ENCODE results near the gene RASA4B. TPM values are rescaled to one million over a fixed set of nuclear protein-coding genes. Genes with fewer than 3 reads are reported as not detected.
"Not testable (repeated sequence)": the region's sequence is repeated elsewhere in the genome, so short reads cannot be mapped to it uniquely, and the experiment has no call there.

Gene RASA4B
- 2.9 and 3.4 TPM in 2 replicates for polyA plus RNA-seq (2013)

DNA sequence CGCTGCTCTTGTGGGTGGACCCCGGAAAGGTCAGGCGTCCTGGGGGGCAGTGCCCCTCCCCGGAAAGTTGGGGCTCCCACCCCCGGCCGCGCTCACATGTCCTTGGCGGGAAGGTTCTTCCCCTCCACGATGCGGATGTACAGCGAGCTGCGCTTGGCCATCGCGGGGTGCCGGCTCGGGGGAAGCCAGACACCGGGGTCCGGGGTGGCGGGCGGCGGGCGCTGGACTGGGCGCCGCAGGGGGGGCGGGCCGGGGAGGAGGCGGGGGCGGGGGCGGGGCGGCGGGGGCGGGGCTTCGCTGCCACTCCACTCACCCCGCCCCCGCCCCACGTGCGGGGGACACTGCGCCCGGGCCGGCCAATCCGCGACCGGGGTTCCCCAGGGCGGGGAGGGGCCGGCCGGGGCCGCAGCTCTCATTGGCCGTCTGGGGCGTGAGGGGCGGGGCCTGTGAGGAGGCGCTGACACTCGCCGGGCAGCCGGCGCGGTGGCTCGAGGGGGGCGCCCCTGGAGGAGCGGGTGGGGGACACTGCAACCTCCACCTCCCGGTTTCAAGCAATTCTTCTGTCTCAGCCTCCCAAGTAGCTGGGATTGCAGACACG lies at the start of gene RASA4B:
Gene RASA4B (minus strand): TSS at position 228 of the 598 bp plus-strand sequence. CDS start 67 bp downstream, at position 161.
- not testable (repeated sequence) for H3K27me3 ChIP-seq (ENCODE audit: insufficient read depth, low read length); H3K79me1 ChIP-seq (ENCODE audit: low read length); H4K12ac ChIP-seq (ENCODE audit: low read depth, low read length); H2AFZ ChIP-seq (ENCODE audit: insufficient read depth, low read length, poor library complexity); H3K14ac ChIP-seq (ENCODE audit: low read length); H3K4me2 ChIP-seq (ENCODE audit: low read length); H4K8ac ChIP-seq (ENCODE audit: low read depth, low read length); H3K4me1 ChIP-seq (ENCODE audit: control insufficient read depth in 1 of 2, insufficient read depth in 2 of 2, low read length in 2 of 2); H2BK12ac ChIP-seq (ENCODE audit: low read length); H3K27ac ChIP-seq (ENCODE audit: low read depth, low read length); H2BK5ac ChIP-seq (ENCODE audit: low read depth, low read length, poor library complexity); H4K91ac ChIP-seq (ENCODE audit: low read depth, low read length); H3K4me3 ChIP-seq (ENCODE audit: low read depth, low read length); H3K4ac ChIP-seq (ENCODE audit: low read depth, low read length); H3K79me2 ChIP-seq (ENCODE audit: control insufficient read depth, insufficient read depth, low read length, poor library complexity); H3K9ac ChIP-seq (ENCODE audit: low read length); H3K18ac ChIP-seq (ENCODE audit: low read length); H2BK120ac ChIP-seq (ENCODE audit: insufficient read depth, low read length, poor library complexity); H2AK5ac ChIP-seq (ENCODE audit: low read length); H3K36me3 ChIP-seq (ENCODE audit: control insufficient read depth in 1 of 2, insufficient read depth in 2 of 2, low read length in 2 of 2); H3K23ac ChIP-seq (ENCODE audit: low read length); H3K9me3 ChIP-seq (ENCODE audit: insufficient read depth, low read depth, low read length)
- DNase-seq = peak in 1 of 2 donors; percentile 0
- no CpG with 5 or more reads among the region's 61 CpGs for WGBS (ENCODE audit: extremely low coverage, insufficient coverage, insufficient read length)

DNA sequence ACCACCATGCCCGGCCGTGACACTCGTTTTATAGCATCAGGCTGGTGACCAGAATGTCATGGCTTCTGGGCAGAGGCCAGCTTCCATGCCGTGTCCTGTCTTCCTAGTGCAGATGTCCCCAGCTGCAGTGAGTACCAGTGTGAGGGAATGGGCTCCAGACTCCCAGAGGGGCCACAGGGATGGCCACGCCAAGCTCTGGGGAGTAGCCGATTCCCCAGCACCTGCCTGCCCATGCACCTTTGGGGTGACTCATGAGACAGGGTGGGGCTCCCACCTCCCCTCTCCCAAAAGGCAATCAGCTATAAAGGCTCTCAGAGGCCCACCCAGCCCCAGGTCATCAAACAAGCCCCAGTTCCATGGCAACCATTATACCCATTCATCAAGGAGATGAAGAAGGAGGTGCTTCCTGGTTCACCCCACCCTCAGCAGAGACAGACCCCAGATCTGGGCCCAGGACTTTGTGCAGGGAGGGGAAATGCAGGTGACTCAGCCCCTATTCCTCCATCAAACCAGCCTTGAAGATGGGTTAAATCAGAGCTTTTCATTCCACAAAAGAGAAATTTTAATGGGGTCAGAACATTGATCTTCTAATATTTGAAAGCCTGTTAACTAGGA lies 33.3 kb upstream of the RASA4B start, which contains the start of gene SPDYE2:
Gene SPDYE2 (plus strand): TSS at position 419 of the 615 bp plus-strand sequence. CDS start 2,030 bp downstream, outside the sequence.
- not testable (repeated sequence) for H3K9me3 ChIP-seq (ENCODE audit: insufficient read depth, low read depth, low read length); H3K36me3 ChIP-seq (ENCODE audit: control insufficient read depth in 1 of 2, insufficient read depth in 2 of 2, low read length in 2 of 2); H3K79me2 ChIP-seq (ENCODE audit: control insufficient read depth, insufficient read depth, low read length, poor library complexity); H4K91ac ChIP-seq (ENCODE audit: low read depth, low read length); H3K23ac ChIP-seq (ENCODE audit: low read length); H4K12ac ChIP-seq (ENCODE audit: low read depth, low read length); H3K18ac ChIP-seq (ENCODE audit: low read length); H3K9ac ChIP-seq (ENCODE audit: low read length); H2BK120ac ChIP-seq (ENCODE audit: insufficient read depth, low read length, poor library complexity); H3K4me1 ChIP-seq (ENCODE audit: control insufficient read depth in 1 of 2, insufficient read depth in 2 of 2, low read length in 2 of 2); H3K14ac ChIP-seq (ENCODE audit: low read length); H2AFZ ChIP-seq (ENCODE audit: insufficient read depth, low read length, poor library complexity); H3K4me2 ChIP-seq (ENCODE audit: low read length); DNase-seq; H3K4ac ChIP-seq (ENCODE audit: low read depth, low read length); H3K79me1 ChIP-seq (ENCODE audit: low read length); H3K27me3 ChIP-seq (ENCODE audit: insufficient read depth, low read length); H2BK5ac ChIP-seq (ENCODE audit: low read depth, low read length, poor library complexity); H2BK12ac ChIP-seq (ENCODE audit: low read length); H3K27ac ChIP-seq (ENCODE audit: low read depth, low read length); H3K4me3 ChIP-seq (ENCODE audit: low read depth, low read length); H4K8ac ChIP-seq (ENCODE audit: low read depth, low read length); H2AK5ac ChIP-seq (ENCODE audit: low read length)
- no CpG with 5 or more reads among the region's 6 CpGs for WGBS (ENCODE audit: extremely low coverage, insufficient coverage, insufficient read length)

DNA sequence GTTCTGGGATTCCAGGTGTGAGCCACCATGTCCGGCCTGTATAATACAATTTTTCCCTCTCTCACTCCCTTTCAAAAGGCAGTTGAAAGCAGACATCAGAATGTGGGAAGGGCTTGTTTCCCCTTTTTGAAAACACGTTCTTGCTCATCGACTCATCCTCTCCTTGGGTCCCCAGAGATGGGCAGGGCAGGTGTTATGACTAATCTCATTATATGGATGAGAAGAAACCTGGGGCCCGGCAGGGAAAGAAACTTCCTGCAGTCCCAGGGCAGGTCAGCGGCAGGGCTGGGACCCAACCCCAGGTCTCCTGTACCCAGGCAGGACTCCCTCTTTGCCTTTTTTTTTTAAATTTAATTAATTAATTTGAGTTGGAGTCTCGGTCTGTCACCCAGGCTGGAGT lies 28.8 kb upstream of the RASA4B start:
- H3K79me1 ChIP-seq (ENCODE audit: low read length); H3K4me2 ChIP-seq (ENCODE audit: low read length); H3K9ac ChIP-seq (ENCODE audit: low read length); H3K36me3 ChIP-seq (ENCODE audit: control insufficient read depth in 1 of 2, insufficient read depth in 2 of 2, low read length in 2 of 2); H3K27me3 ChIP-seq (ENCODE audit: insufficient read depth, low read length); H3K23ac ChIP-seq (ENCODE audit: low read length); H3K4ac ChIP-seq (ENCODE audit: low read depth, low read length); H2BK120ac ChIP-seq (ENCODE audit: insufficient read depth, low read length, poor library complexity); H3K18ac ChIP-seq (ENCODE audit: low read length); H2AK5ac ChIP-seq (ENCODE audit: low read length); H3K4me1 ChIP-seq (ENCODE audit: control insufficient read depth in 1 of 2, insufficient read depth in 2 of 2, low read length in 2 of 2); H4K12ac ChIP-seq (ENCODE audit: low read depth, low read length); H3K4me3 ChIP-seq (ENCODE audit: low read depth, low read length); H2BK5ac ChIP-seq (ENCODE audit: low read depth, low read length, poor library complexity); H2AFZ ChIP-seq (ENCODE audit: insufficient read depth, low read length, poor library complexity); H3K9me3 ChIP-seq (ENCODE audit: insufficient read depth, low read depth, low read length); H3K14ac ChIP-seq (ENCODE audit: low read length); H4K8ac ChIP-seq (ENCODE audit: low read depth, low read length); H4K91ac ChIP-seq (ENCODE audit: low read depth, low read length); H3K27ac ChIP-seq (ENCODE audit: low read depth, low read length); DNase-seq; H2BK12ac ChIP-seq (ENCODE audit: low read length); H3K79me2 ChIP-seq (ENCODE audit: control insufficient read depth, insufficient read depth, low read length, poor library complexity): not testable (repeated sequence)
- WGBS (ENCODE audit: extremely low coverage, insufficient coverage, insufficient read length) = no CpG with 5 or more reads among the region's 6 CpGs

DNA sequence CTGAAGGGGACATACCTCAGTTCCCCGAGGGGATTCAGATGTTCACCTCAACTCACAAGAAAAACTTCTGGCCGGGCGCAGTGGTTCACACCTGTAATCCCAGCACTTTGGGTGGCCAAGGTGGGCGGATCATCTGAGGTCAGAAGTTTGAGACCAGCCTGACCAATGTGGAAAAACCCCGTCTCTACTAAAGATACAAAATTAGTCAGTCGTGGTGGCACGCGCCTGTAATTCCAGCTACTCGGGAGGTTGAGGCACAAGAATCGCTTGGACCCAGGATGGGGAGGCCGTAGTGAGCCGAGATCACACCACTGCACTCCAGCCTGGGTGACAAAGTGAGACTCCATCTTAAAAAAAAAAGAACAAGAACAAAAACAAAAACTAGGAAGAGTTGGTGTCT lies 27.7 kb upstream of the RASA4B start:
- H3K36me3 ChIP-seq (ENCODE audit: control insufficient read depth in 1 of 2, insufficient read depth in 2 of 2, low read length in 2 of 2); H3K79me1 ChIP-seq (ENCODE audit: low read length); H2BK12ac ChIP-seq (ENCODE audit: low read length); H3K14ac ChIP-seq (ENCODE audit: low read length); H3K4ac ChIP-seq (ENCODE audit: low read depth, low read length); H3K4me2 ChIP-seq (ENCODE audit: low read length); H2AK5ac ChIP-seq (ENCODE audit: low read length); H3K27ac ChIP-seq (ENCODE audit: low read depth, low read length); H3K79me2 ChIP-seq (ENCODE audit: control insufficient read depth, insufficient read depth, low read length, poor library complexity); H3K9me3 ChIP-seq (ENCODE audit: insufficient read depth, low read depth, low read length); H3K4me1 ChIP-seq (ENCODE audit: control insufficient read depth in 1 of 2, insufficient read depth in 2 of 2, low read length in 2 of 2); H3K18ac ChIP-seq (ENCODE audit: low read length); H3K9ac ChIP-seq (ENCODE audit: low read length); H3K23ac ChIP-seq (ENCODE audit: low read length); DNase-seq; H4K12ac ChIP-seq (ENCODE audit: low read depth, low read length); H2BK5ac ChIP-seq (ENCODE audit: low read depth, low read length, poor library complexity); H3K4me3 ChIP-seq (ENCODE audit: low read depth, low read length); H4K91ac ChIP-seq (ENCODE audit: low read depth, low read length); H3K27me3 ChIP-seq (ENCODE audit: insufficient read depth, low read length); H2AFZ ChIP-seq (ENCODE audit: insufficient read depth, low read length, poor library complexity); H4K8ac ChIP-seq (ENCODE audit: low read depth, low read length); H2BK120ac ChIP-seq (ENCODE audit: insufficient read depth, low read length, poor library complexity): not testable (repeated sequence)
- no CpG with 5 or more reads among the region's 12 CpGs for WGBS (ENCODE audit: extremely low coverage, insufficient coverage, insufficient read length)
